ENCODE results near the gene TMEM240. TPM values are rescaled to one million over a fixed set of nuclear protein-coding genes. Genes with fewer than 3 reads are reported as not detected.
"Not testable (repeated sequence)": the region's sequence is repeated elsewhere in the genome, so short reads cannot be mapped to it uniquely, and the experiment has no call there.

The TMEM240 gene
- total RNA-seq, 1 donor, result 2.2 TPM

- H3K4me3 ChIP-seq (ENCODE audit: low read depth, low read length), result no peak overlapping the region
- no peak for DNase-seq (ENCODE audit: low read depth)
- TF ChIP-seq, protein P1, sequence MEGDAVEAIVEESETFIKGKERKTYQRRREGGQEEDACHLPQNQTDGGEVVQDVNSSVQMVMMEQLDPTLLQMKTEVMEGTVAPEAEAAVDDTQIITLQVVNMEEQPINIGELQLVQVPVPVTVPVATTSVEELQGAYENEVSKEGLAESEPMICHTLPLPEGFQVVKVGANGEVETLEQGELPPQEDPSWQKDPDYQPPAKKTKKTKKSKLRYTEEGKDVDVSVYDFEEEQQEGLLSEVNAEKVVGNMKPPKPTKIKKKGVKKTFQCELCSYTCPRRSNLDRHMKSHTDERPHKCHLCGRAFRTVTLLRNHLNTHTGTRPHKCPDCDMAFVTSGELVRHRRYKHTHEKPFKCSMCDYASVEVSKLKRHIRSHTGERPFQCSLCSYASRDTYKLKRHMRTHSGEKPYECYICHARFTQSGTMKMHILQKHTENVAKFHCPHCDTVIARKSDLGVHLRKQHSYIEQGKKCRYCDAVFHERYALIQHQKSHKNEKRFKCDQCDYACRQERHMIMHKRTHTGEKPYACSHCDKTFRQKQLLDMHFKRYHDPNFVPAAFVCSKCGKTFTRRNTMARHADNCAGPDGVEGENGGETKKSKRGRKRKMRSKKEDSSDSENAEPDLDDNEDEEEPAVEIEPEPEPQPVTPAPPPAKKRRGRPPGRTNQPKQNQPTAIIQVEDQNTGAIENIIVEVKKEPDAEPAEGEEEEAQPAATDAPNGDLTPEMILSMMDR (IDR thresholded peaks at IDR 0.05; ENCODE audit: insufficient read depth, low read depth, low read length), result no peak
Observed at GRCh38 chr1:1489861-1490260, 50.6 kb downstream of the TMEM240 start.

GRCh38 chr1:1489231-1489630 is 51.2 kb downstream of the TMEM240 start:
- no peak for DNase-seq (ENCODE audit: low read depth)
- TF ChIP-seq, protein P1 (IDR thresholded peaks at IDR 0.05; ENCODE audit: insufficient read depth, low read depth, low read length), result no peak
- H3K4me3 ChIP-seq (ENCODE audit: low read depth, low read length), result no peak overlapping the region

- TF ChIP-seq, protein P1 (IDR thresholded peaks at IDR 0.05; ENCODE audit: insufficient read depth, low read depth, low read length), result no peak
- no peak overlapping the region for H3K4me3 ChIP-seq (ENCODE audit: low read depth, low read length)
- no peak for DNase-seq (ENCODE audit: low read depth)
Observed at GRCh38 chr1:1487701-1488100, 52.7 kb downstream of the TMEM240 start.

DNA sequence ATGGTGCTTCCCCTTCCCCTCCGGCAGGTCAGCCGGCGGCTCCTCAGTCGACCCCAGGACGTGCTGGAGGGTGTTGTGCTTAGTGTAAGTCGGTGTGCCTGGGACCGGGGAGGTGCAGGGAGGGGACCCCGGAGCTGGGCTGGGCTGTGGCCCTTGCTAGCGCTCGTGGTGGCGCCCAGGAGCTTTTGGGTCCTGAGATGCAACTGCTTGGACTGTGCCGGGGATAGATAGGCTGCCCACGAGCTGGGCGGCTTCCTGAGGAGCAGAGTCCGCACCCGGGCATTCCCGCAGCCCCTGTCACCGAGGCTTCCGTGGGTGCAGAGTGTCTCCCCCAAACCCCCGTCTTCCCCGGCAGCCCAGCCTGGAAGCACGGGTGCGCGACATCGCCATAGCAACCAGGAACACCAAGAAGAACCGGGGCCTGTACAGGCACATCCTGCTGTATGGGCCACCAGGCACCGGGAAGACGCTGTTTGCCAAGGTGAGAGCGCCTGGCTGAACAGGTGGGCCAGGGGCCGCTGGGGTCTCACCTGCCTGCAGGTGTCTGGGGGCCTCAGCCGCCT is 54.6 kb downstream of the TMEM240 start:
- H3K4me3 ChIP-seq (ENCODE audit: low read depth, low read length); DNase-seq (ENCODE audit: low read depth): not testable (repeated sequence)

DNA sequence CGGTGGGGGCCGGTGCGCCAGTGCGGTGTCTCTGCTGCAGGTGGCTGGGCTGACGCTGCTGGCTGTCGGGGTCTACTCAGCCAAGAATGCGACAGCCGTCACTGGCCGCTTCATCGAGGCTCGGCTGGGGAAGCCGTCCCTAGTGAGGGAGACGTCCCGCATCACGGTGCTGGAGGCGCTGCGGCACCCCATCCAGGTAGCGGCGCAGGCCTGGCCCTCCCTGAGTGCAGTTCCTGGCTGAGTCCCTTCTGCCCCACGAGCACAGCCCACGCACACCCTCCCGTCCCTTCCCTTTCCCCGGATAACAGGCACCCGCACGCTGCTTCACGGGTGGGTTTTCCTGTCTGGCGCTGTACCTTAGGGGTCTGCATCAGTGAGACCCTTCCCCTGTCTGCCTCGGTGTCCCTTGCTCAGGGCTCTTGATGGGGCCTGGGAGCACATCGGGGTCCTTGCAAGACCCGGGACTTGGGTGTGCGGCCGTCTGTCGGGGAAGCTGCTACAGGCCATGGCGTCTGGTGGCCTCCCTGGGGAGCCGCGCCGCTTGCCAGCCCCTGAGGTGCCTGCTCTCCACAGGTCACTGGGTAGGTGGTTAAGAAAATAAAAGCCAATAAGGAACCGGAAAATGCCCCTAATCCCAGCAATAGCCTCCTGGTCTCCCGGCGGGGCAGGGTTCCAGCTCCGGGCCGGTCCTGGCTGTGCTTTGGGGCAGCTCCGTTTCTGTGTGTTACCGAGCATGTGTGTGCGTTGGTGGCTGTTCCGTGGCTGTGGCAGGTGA is 55.3 kb downstream of the TMEM240 start:
- H3K4me3 ChIP-seq (ENCODE audit: low read depth, low read length); DNase-seq (ENCODE audit: low read depth): not testable (repeated sequence)

Other genes starting within 250 kb of the TMEM240 start
- 43.2 and 54.8 TPM in 2 replicates for gene ACAP3, start 232.7 kb downstream of the TMEM240 start, total RNA-seq
- 25.0 and 36.7 TPM in 2 replicates for gene PUSL1, start 232.0 kb downstream of the TMEM240 start, total RNA-seq
- gene INTS11, start 216.0 kb downstream of the TMEM240 start, total RNA-seq, result 57.9 and 61.2 TPM in 2 replicates
- 11.7 and 13.2 TPM in 2 replicates for gene CPTP, start 215.8 kb downstream of the TMEM240 start, total RNA-seq
- under 0.01 TPM in 2 replicates for gene TAS1R3, start 209.3 kb downstream of the TMEM240 start, total RNA-seq
- 69.5 and 70.9 TPM in 2 replicates for gene DVL1, start 191.2 kb downstream of the TMEM240 start, total RNA-seq
- 249 and 351 TPM in 2 replicates for gene MXRA8, start 182.1 kb downstream of the TMEM240 start, total RNA-seq
- gene AURKAIP1, start 165.4 kb downstream of the TMEM240 start, total RNA-seq, result 94.1 and 116 TPM in 2 replicates
- gene CCNL2, start 141.3 kb downstream of the TMEM240 start, total RNA-seq, result 94.7 and 130 TPM in 2 replicates
- 85.5 and 96.6 TPM in 2 replicates for gene MRPL20, start 133.3 kb downstream of the TMEM240 start, total RNA-seq
- gene ANKRD65, start 119.3 kb downstream of the TMEM240 start, total RNA-seq, result 0.43 and 1.6 TPM in 2 replicates
- gene VWA1, start 104.9 kb downstream of the TMEM240 start, total RNA-seq, result 5.6 and 6.8 TPM in 2 replicates
- gene ATAD3C, start 90.9 kb downstream of the TMEM240 start, total RNA-seq, result under 0.01 and 0.32 TPM in 2 replicates
- 17.3 and 20.0 TPM in 2 replicates for gene ATAD3B, start 68.9 kb downstream of the TMEM240 start, total RNA-seq
- gene ATAD3A, start 28.5 kb downstream of the TMEM240 start, total RNA-seq, result 32.9 and 36.7 TPM in 2 replicates
- 58.7 and 68.6 TPM in 2 replicates for gene SSU72, start 34.2 kb upstream of the TMEM240 start, total RNA-seq
- 0.43 and 2.6 TPM in 2 replicates for gene FNDC10, start 59.5 kb upstream of the TMEM240 start, total RNA-seq
- gene MIB2, start 74.9 kb upstream of the TMEM240 start, total RNA-seq, result 58.7 and 62.8 TPM in 2 replicates
- gene MMP23B, start 91.5 kb upstream of the TMEM240 start, total RNA-seq, result 6.5 and 11.0 TPM in 2 replicates
- 5.2 and 6.0 TPM in 2 replicates for gene CDK11B, start 118.4 kb upstream of the TMEM240 start, total RNA-seq
- gene SLC35E2B, start 152.2 kb upstream of the TMEM240 start, total RNA-seq, result 31.2 and 32.8 TPM in 2 replicates
- gene CDK11A, start 183.7 kb upstream of the TMEM240 start, total RNA-seq, result 18.1 and 20.9 TPM in 2 replicates
- gene NADK, start 237.8 kb upstream of the TMEM240 start, total RNA-seq, result 44.0 and 48.6 TPM in 2 replicates

All from fibroblast of villous mesenchyme (primary cell).